Measurements from ENCODE around the gene XXYLT1. TPM values are rescaled to one million over a fixed set of nuclear protein-coding genes. Genes with fewer than 3 reads are reported as not detected.
"Not testable (repeated sequence)": the region's sequence is repeated elsewhere in the genome, so short reads cannot be mapped to it uniquely, and the experiment has no call there.

XXYLT1 gene
- total RNA-seq, 4 donors from 2014 or later, result 6.0 to 16.1 (median 9.6) TPM

DNA sequence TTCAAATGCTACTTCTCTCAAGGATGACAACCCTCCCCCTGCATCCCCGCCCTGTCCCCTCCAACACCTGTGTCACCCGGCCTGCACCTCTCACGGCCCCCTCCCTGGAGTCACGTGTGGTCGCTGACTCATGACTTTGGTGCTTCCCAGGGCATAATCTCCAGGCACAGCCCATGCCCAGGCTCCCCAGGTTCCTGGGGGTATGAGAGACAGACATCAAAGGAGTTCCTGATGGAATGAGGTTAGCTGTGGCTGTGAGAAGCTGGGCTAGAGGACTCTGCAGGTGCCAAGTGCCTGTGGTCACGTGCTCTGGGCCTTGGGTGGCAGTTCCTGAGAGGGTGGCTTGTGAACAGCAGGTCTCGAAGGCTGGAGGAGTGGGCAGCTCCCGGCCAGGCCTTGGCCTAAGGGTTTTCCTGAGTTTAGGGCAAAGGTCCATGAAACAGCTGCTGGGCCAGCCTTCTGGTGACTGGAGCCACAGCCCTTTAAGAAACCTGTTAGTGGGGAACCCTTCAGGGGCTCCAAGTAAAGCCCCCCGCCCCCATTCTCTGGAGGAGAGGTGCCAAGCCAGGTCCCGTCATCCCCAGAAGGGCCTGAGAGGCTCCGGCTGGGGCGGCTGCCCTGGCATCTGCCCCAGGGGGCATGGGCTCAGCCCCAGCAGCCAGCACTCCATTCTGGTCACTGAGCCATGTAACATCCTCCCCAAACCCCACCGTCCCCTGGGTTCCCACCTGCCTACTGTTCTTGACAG lies 230.0 kb downstream of the XXYLT1 start:
- no peak for ATAC-seq (ENCODE audit: low FRiP score)
- DNase-seq (ENCODE audit: low spot score), result no peak
- TF ChIP-seq, protein P1, sequence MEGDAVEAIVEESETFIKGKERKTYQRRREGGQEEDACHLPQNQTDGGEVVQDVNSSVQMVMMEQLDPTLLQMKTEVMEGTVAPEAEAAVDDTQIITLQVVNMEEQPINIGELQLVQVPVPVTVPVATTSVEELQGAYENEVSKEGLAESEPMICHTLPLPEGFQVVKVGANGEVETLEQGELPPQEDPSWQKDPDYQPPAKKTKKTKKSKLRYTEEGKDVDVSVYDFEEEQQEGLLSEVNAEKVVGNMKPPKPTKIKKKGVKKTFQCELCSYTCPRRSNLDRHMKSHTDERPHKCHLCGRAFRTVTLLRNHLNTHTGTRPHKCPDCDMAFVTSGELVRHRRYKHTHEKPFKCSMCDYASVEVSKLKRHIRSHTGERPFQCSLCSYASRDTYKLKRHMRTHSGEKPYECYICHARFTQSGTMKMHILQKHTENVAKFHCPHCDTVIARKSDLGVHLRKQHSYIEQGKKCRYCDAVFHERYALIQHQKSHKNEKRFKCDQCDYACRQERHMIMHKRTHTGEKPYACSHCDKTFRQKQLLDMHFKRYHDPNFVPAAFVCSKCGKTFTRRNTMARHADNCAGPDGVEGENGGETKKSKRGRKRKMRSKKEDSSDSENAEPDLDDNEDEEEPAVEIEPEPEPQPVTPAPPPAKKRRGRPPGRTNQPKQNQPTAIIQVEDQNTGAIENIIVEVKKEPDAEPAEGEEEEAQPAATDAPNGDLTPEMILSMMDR (IDR thresholded peaks at IDR 0.05), result no peak

DNA sequence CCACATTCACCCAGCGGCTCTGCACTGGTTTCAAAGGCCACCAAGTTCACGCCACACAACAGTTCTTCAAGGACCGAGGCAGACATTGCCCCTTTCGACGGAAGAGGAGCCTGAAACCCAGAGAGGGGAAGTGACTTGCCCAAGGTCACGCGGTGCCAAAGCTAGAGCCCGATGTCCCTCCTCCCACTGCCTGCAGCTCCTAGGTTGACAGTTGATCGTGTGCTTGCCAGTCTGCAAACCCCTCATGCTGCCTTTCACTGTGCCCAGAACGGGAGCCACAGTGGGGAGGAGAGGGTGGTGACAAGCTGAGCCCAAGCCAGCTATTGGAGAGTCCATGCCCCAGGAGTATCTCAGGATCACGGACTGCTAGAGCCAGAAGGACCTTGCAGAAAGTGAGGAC lies 230.9 kb downstream of the XXYLT1 start:
- ATAC-seq (ENCODE audit: low FRiP score), result no peak
- TF ChIP-seq, protein P1 (IDR thresholded peaks at IDR 0.05), result no peak
- DNase-seq (ENCODE audit: low spot score), result no peak

DNA sequence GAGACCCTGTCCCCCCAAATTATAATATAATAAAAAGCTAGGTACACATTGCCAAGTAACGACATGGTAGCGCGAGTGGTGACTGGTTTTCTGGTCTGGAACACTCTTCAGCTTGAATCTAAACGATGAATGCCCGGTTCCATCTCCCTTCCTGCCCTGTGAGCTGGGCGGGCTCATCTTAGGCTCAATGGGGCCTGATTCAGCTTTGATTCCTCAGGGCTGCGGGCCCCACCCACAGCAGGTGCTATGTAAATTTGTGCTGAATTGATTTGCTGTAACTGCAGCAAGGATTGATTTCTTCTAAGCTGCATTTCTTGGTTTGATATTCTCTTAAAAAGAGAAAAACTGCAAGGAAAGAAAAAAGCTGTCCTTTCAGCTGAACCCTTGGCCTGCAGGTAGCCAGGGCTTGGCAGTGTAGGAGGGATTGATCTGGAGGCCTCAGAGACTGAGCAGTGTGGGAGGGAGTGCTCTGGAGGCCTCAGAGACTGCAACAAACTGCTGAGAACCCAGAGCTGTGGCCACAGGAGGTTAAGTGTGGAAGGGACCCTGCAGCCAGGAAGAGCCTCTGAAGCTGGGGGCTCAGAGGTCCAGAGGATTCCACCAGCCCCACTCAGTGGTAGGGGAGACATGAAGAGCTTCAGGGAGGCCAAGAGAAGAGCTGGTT lies 231.6 kb downstream of the XXYLT1 start:
- ATAC-seq (ENCODE audit: low FRiP score) (no peak), DNase-seq (ENCODE audit: low spot score) (no peak)
- TF ChIP-seq, protein P1 (IDR thresholded peaks at IDR 0.05), result no peak

DNA sequence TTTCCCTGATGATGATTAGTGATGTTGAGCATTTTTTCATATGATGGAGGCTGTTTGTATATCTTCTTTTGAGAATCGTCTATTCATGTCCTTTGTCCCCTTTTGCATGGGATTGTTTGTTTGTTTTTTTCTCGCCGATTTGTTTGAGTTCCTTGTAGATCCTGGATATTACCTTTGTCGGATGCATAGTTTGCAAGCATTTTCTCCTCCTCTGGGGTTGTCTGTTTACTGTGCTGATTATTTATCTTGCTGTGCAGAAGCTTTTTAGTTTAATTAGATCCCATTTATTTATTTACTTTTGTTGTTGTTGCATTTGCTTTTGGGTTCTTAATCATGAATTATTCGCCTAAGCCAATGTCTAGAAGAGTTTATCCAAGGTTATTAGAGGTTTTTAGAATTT lies 232.8 kb downstream of the XXYLT1 start:
- TF ChIP-seq, protein P1 (IDR thresholded peaks at IDR 0.05), result no peak
- DNase-seq (ENCODE audit: low spot score) (no peak), ATAC-seq (ENCODE audit: low FRiP score) (no peak)

DNA sequence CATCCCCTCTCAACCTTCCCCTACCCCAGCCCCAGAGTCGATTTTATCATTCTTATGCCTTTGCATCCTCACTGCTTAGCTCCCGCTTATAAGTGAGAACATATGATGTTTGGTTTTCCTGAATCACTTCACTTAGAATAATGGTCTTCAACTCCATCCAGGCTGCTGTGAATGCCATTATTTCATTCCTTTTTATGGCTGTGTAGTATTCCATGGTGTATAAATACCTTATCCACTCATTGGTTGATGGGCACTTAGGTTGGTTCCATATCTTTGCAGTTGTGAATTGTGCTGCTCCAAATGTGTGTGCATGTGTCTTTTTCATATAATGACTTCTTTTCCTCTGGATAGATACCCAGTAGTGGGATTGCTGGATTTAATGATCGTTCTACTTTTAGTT lies 233.4 kb downstream of the XXYLT1 start:
- ATAC-seq (ENCODE audit: low FRiP score); DNase-seq (ENCODE audit: low spot score): not testable (repeated sequence)

DNA sequence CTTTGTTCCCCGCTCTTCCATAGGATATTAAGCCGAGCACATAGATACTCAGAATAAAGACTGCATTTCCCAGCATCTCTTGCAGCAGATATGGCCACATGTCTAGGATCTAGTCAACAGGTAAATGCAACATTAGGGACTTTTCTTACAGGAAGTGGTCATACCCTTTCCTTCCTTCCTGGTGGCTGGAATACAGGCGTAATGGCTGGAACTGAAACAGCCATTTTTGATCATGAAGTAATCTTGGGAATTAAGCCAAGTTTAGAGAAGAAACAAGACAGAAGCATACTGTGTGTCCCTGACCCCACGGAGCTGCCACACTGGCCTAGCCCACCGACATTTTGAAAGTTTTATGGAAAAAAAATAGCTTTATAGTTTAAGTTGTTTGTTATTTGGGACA lies 234.0 kb downstream of the XXYLT1 start:
- TF ChIP-seq, protein P1 (IDR thresholded peaks at IDR 0.05), result no peak
- DNase-seq (ENCODE audit: low spot score) (no peak), ATAC-seq (ENCODE audit: low FRiP score) (no peak)

DNA sequence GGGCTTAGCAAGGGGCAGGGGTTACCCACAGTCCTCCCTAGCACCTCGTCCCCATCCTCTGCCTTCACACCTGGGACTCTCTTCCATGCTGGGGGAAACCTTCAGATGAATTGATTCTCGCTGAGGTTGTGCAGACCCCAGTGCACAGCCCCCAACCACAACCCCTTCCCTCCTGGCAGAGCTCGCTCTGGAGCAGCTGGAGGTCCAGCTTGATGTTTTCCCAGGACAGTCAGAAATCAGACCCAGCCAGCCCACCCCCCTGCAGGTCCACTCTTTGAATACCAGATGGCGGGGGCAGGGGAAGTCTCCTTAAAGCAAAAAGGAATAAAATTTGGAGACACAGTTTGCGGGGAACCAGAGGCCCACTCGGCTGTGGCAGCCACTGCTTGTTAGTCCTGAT lies 234.4 kb downstream of the XXYLT1 start:
- DNase-seq (ENCODE audit: low spot score) (no peak), ATAC-seq (ENCODE audit: low FRiP score) (no peak)
- TF ChIP-seq, protein P1 (IDR thresholded peaks at IDR 0.05), result no peak
